GM19023 (cell line): ENCODE measurements around the gene NLRP1.

Experiments
- ATAC-seq: cut with Tn5 transposase; IDR thresholded peaks from one replicate; pipeline ENCODE4 v1.9.1; 2021; ENCODE audit warnings: mild to moderate bottlenecking, moderate library complexity; ENCODE audit not compliant: unreplicated experiment

NLRP1 gene

DNA sequence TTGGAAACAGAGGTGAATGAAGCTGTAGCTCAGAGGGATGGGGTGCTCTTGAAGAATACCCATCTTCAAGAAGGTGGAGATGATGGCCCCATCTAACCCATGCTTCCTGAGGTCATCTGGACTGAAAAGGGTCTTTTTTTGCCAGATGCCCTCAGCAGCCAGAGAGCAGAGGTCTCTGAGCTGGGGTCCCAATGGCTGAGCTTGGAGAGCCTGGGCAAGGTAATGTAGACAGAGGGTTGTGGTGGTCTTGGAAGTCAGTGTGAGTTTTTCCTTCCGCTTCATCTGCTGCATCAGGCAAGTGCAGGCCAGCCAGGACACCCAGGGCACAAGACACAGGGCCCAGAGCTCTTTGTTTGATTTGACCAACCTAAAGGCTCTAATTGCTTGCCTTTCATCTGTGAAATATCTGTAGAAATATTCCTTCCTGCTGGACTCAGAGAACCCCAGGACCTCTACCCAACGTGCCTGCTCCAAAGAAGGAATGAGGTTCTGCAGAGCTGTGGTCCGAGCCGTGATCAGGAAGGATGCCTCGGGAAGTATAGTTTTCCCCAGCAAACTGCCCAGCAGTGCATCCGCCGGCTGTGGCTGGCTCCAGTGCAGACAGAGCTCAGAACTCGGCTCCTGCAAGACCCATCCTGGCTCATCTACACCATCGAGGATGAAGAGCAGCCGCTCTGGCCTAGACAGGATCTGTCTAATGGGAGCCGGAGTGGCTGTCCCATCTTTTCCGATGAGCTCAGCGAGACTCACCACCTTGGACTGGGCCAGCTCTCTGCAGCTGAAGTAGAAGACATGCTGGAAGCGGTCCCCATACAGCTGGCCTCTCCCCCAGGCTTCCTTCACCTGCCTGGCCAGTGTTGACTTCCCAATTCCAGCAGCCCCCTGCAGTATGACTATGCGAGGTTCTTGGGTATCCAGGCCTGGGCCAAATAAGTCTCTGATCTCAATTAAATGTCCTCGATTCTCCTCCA lies 25.2 kb downstream of the NLRP1 start:
- no peak for ATAC-seq

DNA sequence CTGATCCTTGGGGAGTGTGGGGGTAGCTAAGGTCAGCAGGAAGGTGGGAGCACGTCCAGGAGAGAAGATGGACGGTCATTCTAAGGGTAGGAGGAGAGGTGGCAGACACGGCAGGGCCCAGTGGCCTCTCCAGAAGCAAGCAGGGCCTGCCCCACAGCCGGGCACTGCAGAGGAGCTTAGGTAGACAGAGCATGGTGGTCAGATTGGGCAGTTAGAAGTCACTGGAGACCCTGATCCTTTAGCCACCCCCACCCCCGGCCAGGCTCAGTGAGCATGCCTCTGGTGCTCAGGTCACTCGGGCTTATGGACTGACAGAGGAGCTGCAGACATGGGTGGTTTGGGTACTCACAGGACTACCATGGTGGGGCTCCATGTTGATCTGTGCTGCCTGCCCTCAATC lies 26.3 kb downstream of the NLRP1 start:
- ATAC-seq, result no peak

DNA sequence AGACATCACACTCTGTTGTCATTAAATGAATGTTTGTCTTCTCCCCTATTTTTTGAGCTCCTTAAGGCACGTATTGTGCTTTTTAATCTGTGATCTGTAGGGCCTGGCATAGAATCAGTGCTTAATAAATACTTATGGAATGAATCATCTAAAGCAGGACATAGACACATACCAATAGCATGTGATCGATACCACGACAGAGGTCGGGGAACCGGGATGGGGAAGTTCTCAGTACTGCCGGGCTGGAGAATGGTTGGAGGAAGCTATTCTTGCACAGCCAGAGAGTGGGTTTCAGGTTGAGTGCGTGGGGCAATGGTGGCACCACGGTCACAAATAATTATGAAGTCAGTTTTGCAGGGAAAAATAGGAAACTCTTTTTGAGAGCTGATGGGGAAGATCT lies 26.8 kb downstream of the NLRP1 start:
- no peak for ATAC-seq

DNA sequence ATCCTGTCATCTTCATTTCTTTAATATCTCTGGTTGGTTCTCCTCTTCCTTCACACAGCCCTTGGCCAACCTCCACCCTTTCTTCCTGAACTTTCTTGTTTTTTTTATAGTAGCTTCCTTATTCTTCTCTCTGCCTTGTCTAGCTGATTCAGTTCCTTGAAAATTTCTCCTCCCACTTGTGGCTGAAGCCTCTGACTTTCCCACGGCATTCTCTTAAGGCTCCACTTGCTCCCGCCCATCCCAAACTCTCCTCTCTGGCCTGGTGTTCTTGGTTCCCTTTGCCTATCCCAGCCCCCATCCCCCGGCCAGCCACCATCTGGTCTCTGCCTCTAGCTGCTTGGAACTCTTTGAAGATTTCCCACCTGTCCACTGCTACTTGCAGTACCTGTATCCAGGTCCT lies 29.1 kb downstream of the NLRP1 start:
- no peak for ATAC-seq

DNA sequence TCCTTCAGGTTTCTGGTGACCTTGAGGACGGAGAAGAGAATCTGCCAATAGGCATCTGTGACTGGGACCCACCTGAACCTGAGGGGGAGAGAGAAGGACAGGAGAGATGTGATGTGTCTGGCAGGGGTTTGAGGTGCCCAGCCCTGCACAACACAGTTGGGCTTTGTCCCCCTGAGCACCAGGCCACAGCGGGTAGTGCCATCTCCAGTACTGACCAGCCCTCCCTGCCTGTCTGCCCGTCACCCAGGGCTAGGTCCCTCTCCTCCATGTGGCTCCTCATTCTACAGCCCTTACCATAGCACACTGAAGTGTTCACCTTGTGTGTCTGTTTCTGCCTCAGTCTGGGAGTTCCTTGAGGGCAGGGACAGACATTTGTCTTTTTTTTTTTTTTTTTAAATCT lies 30.8 kb downstream of the NLRP1 start:
- no peak for ATAC-seq

DNA sequence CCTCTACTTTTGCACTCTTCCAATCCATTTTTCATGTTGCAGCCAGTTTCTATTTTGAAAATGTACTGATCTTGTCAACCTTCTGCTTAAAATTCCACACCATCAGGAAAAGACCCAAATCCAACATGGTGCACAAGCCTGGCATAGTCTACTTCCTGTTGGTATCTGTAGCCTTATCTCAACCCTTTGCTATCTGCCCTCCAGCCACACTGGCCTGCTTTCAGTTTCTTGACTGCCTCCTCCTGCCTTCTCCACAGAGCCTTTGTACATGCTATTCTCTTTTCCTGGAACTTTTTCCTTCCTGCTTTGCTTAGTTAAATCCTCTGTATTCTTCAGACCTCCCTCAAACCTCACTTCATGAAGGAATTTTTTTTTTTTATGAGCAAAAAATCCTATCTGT lies 31.5 kb downstream of the NLRP1 start:
- ATAC-seq, result no peak

DNA sequence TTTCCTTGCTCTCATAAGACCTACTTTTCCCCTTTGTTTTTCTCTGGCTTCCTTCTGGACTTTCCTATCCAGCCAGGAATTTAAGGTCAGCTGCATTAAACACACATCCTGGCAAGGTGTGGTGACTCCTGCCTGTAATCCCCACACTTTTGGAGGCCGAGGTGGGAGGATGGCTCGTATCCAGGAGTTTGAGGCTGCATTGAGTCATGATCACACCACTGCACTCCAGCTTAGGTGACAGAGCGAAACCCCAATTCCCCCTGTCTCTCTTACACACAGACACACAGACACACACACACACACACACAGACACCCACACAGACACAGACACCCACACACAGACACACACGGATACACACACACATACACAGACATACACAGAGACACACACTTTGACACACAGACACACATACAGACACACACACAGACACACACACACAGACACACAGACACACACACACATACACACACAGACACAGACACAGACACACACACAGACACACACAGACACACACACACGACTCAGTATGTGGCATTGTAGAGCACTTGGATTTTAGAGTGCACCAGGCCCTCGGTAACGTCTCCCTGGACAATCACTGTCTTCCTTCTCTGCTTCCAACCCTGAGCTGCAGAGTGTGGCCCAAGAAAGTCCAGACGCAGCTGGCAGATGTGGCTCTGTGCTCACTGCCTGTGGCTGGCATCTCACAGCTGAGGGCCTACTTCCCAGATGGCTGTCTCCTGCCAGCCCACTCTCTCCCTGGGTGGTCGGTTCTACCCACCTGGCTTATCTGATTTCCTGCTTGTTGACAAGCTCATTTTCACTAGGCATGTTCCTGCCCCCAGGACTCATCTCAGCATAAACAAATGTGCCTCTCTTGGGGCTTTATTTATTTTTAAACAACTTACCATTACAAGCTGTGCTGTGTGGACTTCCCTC lies 39.0 kb downstream of the NLRP1 start:
- ATAC-seq, result no peak

DNA sequence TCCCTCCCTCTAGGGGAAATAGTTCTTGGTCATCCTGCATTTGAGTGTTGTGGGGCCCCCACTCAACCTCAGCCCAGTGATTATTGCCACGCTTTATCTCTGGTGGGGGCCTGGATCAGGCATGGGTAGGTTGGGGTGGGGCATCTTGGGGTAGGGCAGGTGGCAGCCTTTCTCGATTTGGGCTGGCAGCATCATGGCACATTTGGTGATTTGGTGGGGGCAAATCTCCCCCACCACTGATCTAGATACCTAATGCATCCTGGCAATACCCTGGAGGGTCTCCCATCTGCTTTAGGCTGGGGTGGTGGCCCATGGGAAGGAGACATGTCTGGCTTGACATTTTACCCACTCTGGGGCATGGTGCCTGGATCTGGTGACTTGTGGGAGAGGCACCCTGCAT lies 40.2 kb downstream of the NLRP1 start:
- ATAC-seq, result no peak

DNA sequence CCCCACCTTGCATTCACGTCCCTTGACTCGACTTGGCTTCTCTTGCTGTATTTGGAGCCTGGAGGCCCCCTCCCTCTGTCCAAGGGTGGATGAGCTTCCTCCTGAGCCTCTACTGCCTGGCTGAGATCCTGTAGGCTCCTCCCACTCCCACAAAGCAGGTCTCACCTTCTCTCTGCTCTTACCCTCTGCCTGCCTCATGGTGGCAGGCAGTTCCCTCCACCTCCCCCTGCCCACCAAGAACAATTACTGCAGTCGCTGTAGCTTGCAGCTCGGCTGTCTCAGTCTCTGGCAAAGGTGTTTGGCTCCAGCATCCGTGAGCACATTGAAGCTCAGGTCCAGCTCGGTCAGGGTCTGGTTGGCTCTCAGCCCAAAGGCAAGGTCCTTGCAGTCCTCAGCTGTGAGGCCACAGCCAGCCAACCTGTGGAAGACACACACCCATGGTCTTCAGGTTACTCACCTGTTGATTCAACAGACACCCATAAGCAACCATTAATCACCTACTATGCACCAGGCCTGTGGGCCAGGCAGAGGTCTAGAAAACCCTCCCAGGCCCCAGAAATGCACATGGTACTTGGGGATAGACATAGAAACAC lies 42.6 kb downstream of the NLRP1 start:
- no peak for ATAC-seq

DNA sequence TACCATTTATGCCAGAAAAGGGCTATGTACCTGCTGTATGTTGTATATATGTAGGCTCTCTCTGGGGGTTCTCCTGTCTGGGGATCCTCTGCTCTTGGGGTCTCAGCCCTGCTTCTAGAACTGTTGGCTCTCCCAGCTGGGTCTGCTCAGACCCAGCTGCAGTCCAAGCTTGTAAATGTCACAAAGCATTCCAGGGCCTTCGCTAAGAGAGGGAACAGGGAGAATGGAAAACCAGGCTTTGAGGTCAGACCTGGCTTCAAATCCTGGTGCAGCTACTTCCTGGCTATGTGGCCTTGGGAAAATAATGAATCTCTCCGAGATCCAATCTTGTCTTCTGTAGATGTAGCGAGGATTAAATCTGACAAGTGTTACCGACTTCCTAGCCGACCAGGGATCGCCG lies 44.0 kb downstream of the NLRP1 start:
- no peak for ATAC-seq

DNA sequence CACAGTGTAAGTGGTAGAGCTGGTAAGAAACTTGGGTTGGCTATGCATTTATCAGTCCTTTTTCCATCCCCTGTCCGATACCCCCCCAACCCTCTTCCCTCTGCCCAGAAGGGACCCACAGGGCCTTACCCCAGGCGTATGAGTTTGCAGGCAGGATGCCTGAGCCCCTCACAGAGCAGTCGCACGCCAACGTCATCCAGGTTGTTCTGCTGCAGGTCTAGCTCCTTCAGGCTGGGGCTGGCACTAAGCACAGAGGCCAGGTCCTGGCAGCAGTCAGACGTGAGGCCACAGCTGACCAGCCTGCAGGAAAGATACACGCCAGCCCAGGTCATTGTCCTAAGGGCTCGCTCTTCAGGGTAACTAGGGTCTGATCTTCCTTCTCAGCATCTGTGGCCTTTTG lies 45.0 kb downstream of the NLRP1 start:
- ATAC-seq, result no peak

DNA sequence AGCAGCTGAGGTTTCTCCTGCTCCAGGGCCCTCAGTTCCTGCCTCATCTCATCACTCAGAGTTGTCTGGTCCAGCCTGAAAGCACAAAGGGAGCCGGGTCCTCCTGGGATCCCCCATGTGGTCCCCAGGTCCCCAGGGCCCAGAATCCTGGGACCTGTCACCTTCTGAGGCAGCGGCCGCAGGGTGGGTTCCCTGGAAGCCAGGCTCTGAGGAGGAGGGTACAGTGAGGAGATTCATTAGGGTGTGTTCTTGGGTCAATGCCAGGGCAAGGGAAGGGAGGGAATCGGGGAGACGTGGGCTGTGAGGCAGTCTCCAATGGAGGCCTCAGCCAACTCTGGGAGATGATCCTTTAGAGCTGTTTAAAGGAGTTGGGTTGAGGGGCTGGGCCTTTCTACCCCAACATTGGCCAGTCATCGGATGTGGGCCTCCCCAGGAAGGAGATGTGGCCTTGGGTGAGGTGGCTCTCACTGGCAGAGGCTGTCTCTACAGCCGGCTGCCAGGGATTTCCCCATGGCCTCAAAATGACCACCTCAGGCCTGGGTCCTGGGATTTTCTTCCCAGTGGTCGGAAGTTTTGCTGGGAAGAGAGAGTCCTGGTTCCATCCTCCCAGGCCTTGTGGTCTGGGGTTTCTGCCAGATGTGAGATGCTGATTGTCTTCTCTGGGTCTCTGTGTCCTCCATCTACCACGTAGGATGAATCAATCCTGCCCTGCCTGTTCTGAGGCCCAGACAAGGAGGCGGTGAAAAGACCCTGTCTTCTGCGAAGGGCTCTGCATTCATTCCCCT lies 47.3 kb downstream of the NLRP1 start:
- ATAC-seq, result no peak

DNA sequence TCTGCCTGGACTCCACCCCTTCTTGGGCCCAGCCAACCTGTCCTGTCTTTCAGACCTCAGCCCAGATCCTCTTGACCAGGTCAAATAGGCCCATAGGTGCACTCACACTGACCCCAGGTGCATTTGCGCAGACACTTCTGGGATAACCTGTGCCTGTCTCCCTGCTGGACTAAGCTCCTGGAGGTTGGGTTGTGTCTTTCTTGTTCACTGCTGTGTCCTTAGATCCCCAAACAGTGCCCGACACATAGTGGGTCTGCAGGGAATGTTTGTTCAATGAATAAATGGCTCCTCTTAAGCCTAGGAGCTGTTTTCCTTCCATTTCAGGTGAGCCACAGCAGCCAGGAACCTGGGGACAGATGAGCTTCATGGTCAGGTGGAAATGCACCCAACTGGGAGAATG lies 48.9 kb downstream of the NLRP1 start:
- ATAC-seq, result no peak

DNA sequence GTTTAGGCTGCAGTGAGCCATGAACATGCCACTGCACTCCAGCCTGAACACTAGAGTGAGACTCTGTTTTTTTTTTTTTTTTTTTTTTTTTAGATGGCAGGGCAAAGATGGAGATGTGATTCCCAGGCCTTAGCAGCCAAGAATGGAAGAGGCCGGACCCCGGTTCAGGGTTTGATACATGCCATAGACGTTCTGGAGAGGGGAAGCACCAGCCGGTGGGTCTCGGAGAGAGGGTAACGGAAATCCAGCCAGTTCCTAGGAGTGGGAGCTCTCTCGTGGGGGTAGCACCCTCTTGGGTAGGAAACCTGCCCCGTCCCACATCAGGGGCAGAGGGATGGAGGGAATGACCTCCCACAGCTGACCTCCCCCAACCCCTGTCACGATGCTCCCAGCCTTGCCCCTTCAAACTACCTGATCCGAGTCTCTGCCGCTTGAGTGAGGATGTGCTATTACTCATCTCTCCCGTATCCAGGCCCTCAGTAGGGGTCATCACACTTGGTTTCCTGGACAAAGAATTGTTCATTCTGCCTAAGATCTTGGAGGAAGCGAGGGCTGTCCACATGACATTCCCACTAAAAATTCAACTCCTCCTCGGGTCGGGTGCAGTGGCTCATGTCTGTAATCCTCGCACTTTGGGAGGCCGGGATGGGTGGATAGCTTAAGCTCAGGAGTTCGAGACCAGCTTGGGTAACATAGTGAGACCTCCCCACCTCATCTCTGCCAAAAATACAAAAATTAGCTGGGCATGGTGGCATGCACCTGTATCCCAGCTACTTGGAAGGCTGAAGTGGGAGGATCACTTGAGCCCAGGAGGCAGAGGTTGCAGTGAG lies 50.6 kb downstream of the NLRP1 start:
- no peak for ATAC-seq

DNA sequence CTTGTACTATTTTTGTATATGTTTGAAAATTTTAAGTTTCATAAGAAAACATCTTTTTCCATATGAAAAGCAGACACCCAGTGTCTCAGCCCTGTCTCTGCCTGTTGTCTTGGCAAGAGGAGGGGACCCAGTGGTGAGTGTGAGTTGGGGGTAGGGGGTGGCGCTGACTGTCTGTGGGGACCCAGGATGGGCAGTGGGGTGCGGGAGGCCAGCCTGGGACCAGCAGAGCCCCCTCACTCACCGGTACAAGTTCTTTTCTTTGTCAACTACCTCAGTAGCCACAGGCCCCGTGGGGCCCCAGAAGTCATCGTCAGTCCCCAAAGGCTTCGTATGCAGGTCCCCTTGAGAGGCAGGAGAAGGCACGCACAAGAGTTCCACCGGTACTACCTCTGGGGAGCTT lies 51.7 kb downstream of the NLRP1 start:
- ATAC-seq, result no peak

DNA sequence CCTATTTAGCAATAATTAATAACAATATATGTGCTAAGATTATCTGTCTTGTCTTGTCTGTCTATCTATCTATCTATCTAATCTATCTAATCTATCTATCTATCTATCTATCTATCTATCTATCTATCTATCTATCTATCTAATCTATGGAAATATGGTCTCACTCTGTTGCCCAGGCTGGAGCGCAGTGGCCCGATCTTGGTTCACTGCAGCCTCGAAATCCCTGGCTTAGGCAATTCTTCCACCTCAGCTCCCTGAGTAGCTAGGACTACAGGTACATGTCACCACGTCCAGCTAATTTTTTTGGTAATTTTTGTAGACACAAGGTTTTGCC lies 53.3 kb downstream of the NLRP1 start:
- ATAC-seq, result no peak

DNA sequence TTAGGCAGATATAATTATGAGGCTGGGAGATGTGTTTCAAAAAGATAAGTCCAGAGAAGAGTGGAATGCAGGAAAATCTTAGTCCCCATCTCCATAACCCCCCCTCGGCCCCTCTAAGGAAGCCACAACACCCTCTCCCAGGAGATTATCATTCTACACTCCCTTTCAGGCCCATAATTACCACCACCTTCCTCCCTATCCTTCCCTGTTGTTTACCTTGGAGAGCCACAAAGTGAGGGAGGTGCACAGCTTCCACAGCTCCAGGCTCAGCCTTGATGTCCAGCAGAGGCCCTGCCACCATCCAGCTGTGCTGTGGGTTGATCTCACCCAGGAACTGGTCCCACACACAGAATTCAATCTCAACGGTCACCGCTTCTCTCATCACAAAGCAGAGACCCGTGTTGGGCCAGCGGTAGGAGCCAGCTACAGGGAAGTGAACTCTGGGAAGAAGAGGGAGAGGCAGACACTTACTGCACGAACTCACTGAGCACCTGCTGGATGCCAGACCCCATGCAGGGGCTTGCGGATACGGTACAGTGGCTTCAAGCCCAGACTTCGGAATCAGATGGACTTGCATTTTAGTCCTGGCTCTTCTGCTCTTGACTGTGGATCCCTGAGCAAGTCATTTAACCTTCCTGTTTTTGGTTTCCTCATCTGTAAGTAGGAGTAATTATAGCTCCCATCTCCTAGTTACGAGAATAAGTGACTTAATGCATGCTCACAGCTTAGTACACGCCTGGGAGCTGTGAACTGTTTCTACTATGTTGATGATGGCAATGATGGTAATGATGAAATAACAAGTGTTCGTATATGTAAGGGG lies 53.8 kb downstream of the NLRP1 start:
- no peak for ATAC-seq

DNA sequence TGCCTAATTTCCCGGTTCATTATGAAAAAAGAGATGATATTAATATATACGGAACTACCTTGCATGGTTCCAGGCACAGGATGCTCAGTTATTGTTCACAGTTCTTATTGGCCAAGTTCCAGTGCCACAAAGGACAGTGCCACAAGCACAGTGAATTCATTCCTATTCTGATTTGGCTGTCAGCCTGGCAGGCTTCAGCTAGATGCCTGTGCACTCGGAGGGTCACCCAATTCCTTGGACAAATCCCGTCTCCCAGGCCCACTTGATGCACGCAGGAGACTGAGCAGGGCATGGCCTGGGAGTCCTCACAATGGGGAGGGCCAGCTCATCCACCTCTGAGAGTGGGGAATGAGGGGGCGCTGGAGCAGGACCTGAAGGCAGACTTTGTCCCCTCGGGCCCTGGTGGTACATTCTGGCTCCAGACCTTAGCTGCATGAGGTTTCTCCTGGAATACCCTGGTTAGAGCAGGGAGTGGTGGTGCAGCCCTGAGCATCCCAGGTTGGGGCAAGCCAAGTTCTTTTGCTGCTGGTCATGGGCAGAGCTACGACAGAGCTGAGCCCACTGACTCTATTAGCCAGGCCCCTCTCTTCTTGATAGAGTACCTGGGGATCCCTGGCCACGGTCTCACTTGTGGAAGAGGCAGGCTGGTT lies 56.6 kb downstream of the NLRP1 start:
- no peak for ATAC-seq
